Karpas-422 (cell line): ENCODE results near the gene ADORA3. TPM values are rescaled to one million over a fixed set of nuclear protein-coding genes. Genes with fewer than 3 reads are reported as not detected.

Experiments
- DNase-seq: peaks from one replicate; pipeline ENCODE4 v3.0.0-alpha.2; 2015
- H2AFZ ChIP-seq: fragments of 200-600 bp; sonication (generic); 2 replicates; pipeline ENCODE4 v1.6.1; 2014; ENCODE audit warnings: antibody characterized with exemption, low read length, mixed read lengths
- H3K27ac ChIP-seq: fragments of 200-600 bp; sonication (generic); 2 replicates; pipeline ENCODE4 v1.5.1; 2014; ENCODE audit warnings: mild to moderate bottlenecking, low read length, moderate library complexity
- H3K27me3 ChIP-seq: fragments of 200-600 bp; sonication (generic); 2 replicates; pipeline ENCODE4 v1.6.1; 2014; ENCODE audit warnings: low read length, mixed read lengths
- H3K36me3 ChIP-seq: fragments of 200-600 bp; sonication (generic); 2 replicates; pipeline ENCODE4 v1.6.1; 2014; ENCODE audit warnings: low read length, mixed read lengths; ENCODE audit not compliant: insufficient read depth
- H3K4me1 ChIP-seq: fragments of 200-600 bp; sonication (generic); 2 replicates; pipeline ENCODE4 v1.6.1; 2014; ENCODE audit warnings: mild to moderate bottlenecking, low read length, mixed read lengths
- H3K4me2 ChIP-seq: fragments of 200-600 bp; sonication (generic); 2 replicates; pipeline ENCODE4 v1.6.1; 2014; ENCODE audit warnings: low read length, low read depth, mild to moderate bottlenecking; ENCODE audit not compliant: poor library complexity, severe bottlenecking
- H3K4me3 ChIP-seq: fragments of 200-600 bp; sonication (generic); 2 replicates; pipeline ENCODE4 v1.5.1; 2014; ENCODE audit warnings: mild to moderate bottlenecking, antibody characterized with exemption, low read length, mixed read lengths
- H3K79me2 ChIP-seq: fragments of 200-600 bp; sonication (generic); 2 replicates; pipeline ENCODE4 v1.6.1; 2014; ENCODE audit warnings: mild to moderate bottlenecking, low read length, mixed read lengths
- H3K9ac ChIP-seq: fragments of 200-600 bp; sonication (generic); 2 replicates; pipeline ENCODE4 v1.6.0; 2014; ENCODE audit warnings: low read length
- H3K9me2 ChIP-seq: fragments of 200-600 bp; sonication (generic), shearing (Covaris generic); replicated peaks from 2 replicates; pipeline ENCODE4 v1.6.0; 2014; ENCODE audit warnings: mild to moderate bottlenecking, low read length, moderate library complexity; ENCODE audit not compliant: insufficient read depth
- H3K9me3 ChIP-seq: fragments of 300-700, 200-600 bp; sonication (generic); 2 replicates; pipeline ENCODE4 v1.6.1; 2014; ENCODE audit warnings: low read length, mixed read lengths
- H4K20me1 ChIP-seq: fragments of 200-600 bp; sonication (generic); 2 replicates; pipeline ENCODE4 v1.6.1; 2014; ENCODE audit warnings: mild to moderate bottlenecking, antibody characterized with exemption, low read length, low read depth; ENCODE audit not compliant: insufficient read depth
- total RNA-seq: library from RNA; depleted of rRNA; stranded (reverse); fragments of >200 nt; shearing (Covaris generic); gene quantifications from 2 replicates; pipeline ENCODE4 v1.2.3, GENCODE V29; 2014; ENCODE audit warnings: low replicate concordance

ADORA3 gene
- total RNA-seq, 1 experiment from 2014 or later = not detected

- no peaks in the 10 kb centered on the region for H3K36me3 ChIP-seq
- H3K9ac ChIP-seq = no peak overlapping the region
- H2AFZ ChIP-seq = no peak overlapping the region
- no peak for DNase-seq
- H3K4me3 ChIP-seq = no peak overlapping the region
- peaks cover 27% of the 10 kb centered on the region for H3K4me1 ChIP-seq
- H3K9me3 ChIP-seq = no peaks in the 10 kb centered on the region
- no peaks in the 10 kb centered on the region for H4K20me1 ChIP-seq
- no peak overlapping the region for H3K27ac ChIP-seq
- H3K27me3 ChIP-seq = no peaks in the 10 kb centered on the region
- no peak overlapping the region for H3K4me2 ChIP-seq
- no peaks in the 10 kb centered on the region for H3K9me2 ChIP-seq
- H3K79me2 ChIP-seq = no peaks in the 10 kb centered on the region
Measured at GRCh38 chr1:111476214-111476613, 27.2 kb downstream of the ADORA3 start.

- Histone ChIP-seq H3K4me2 (no peak overlapping the region), H3K9me2 (no peaks in the 10 kb centered on the region), H3K4me3 (no peak overlapping the region), H3K27me3 (no peaks in the 10 kb centered on the region), H3K27ac (no peak overlapping the region), H3K9ac (no peak overlapping the region), H4K20me1 (no peaks in the 10 kb centered on the region), H3K36me3 (no peaks in the 10 kb centered on the region), H3K4me1 (peaks cover 29% of the 10 kb centered on the region), H3K9me3 (no peaks in the 10 kb centered on the region), H2AFZ (no peak overlapping the region), H3K79me2 (no peaks in the 10 kb centered on the region)
- DNase-seq = no peak
Measured at GRCh38 chr1:111475701-111476100, 27.7 kb downstream of the ADORA3 start.

- no peak overlapping the region for H3K4me2 ChIP-seq
- peaks cover 26% of the 10 kb centered on the region for H3K4me1 ChIP-seq
- no peaks in the 10 kb centered on the region for H3K9me3 ChIP-seq
- H3K4me3 ChIP-seq = no peak overlapping the region
- no peak for DNase-seq
- no peaks in the 10 kb centered on the region for H3K27me3 ChIP-seq
- H3K27ac ChIP-seq = no peak overlapping the region
- H3K9ac ChIP-seq = no peak overlapping the region
- no peak overlapping the region for H2AFZ ChIP-seq
- no peaks in the 10 kb centered on the region for H4K20me1 ChIP-seq
- no peaks in the 10 kb centered on the region for H3K79me2 ChIP-seq
- H3K36me3 ChIP-seq = peaks cover 3% of the 10 kb centered on the region; the same call in 1 of the 2 replicates
- no peaks in the 10 kb centered on the region for H3K9me2 ChIP-seq
Measured at GRCh38 chr1:111474521-111474920, 28.9 kb downstream of the ADORA3 start.

GRCh38 chr1:111474106-111474505 is 29.3 kb downstream of the ADORA3 start:
- Histone ChIP-seq H3K9ac (no peak overlapping the region), H3K4me3 (no peak overlapping the region), H3K36me3 (peaks cover 5% of the 10 kb centered on the region; the same call in 1 of the 2 replicates), H3K9me2 (no peaks in the 10 kb centered on the region), H3K4me2 (no peak overlapping the region), H3K27ac (no peak overlapping the region), H2AFZ (no peak overlapping the region), H3K9me3 (no peaks in the 10 kb centered on the region), H3K79me2 (no peaks in the 10 kb centered on the region), H3K4me1 (peaks cover 26% of the 10 kb centered on the region), H3K27me3 (no peaks in the 10 kb centered on the region), H4K20me1 (no peaks in the 10 kb centered on the region)
- DNase-seq = no peak

GRCh38 chr1:111471538-111471937 is 31.9 kb downstream of the ADORA3 start:
- H3K27ac ChIP-seq = peak overlapping the region; percentile 60
- H2AFZ ChIP-seq = peak overlapping the region; percentile 66; the same call in 1 of the 2 replicates
- H3K4me1 ChIP-seq = peaks cover 18% of the 10 kb centered on the region

GRCh38 chr1:111471012-111471411 is 32.4 kb downstream of the ADORA3 start:
- Histone ChIP-seq H3K27me3 (no peaks in the 10 kb centered on the region), H3K79me2 (no peaks in the 10 kb centered on the region), H2AFZ (peak overlapping the region; percentile 66), H3K9ac (peak overlapping the region; percentile 38; the same call in 1 of the 2 replicates), H3K9me3 (no peaks in the 10 kb centered on the region), H3K9me2 (no peaks in the 10 kb centered on the region), H3K4me1 (peaks cover 14% of the 10 kb centered on the region), H4K20me1 (no peaks in the 10 kb centered on the region), H3K36me3 (peaks cover 9% of the 10 kb centered on the region; the same call in 1 of the 2 replicates), H3K4me3 (peak overlapping the region; percentile 30; the same call in 1 of the 2 replicates), H3K4me2 (peak overlapping the region; percentile 61), H3K27ac (peak overlapping the region; percentile 60)
- peak; percentile 77 for DNase-seq

More at GRCh38 chr1:111471538-111471937, 31.9 kb downstream of the ADORA3 start:
- DNase-seq = no peak
- Histone ChIP-seq H3K9me2 (no peaks in the 10 kb centered on the region), H3K9me3 (no peaks in the 10 kb centered on the region), H4K20me1 (no peaks in the 10 kb centered on the region), H3K79me2 (no peaks in the 10 kb centered on the region), H3K4me2 (peak overlapping the region; percentile 61), H3K27me3 (no peaks in the 10 kb centered on the region), H3K9ac (peak overlapping the region; percentile 38; the same call in 1 of the 2 replicates), H3K36me3 (peaks cover 5% of the 10 kb centered on the region; the same call in 1 of the 2 replicates), H3K4me3 (no peak overlapping the region)

- peaks cover 14% of the 10 kb centered on the region for H3K4me1 ChIP-seq
- no peaks in the 10 kb centered on the region for H3K79me2 ChIP-seq
- peak overlapping the region; percentile 60 for H3K27ac ChIP-seq
Measured at GRCh38 chr1:111470596-111470995, 32.8 kb downstream of the ADORA3 start.

GRCh38 chr1:111469539-111469938 is 33.9 kb downstream of the ADORA3 start:
- Histone ChIP-seq H3K36me3 (peaks cover 9% of the 10 kb centered on the region; the same call in 1 of the 2 replicates), H3K79me2 (no peaks in the 10 kb centered on the region), H3K4me3 (no peak overlapping the region), H3K4me1 (peaks cover 14% of the 10 kb centered on the region), H2AFZ (no peak overlapping the region), H3K27ac (no peak overlapping the region), H3K4me2 (no peak overlapping the region), H3K9ac (no peak overlapping the region), H3K9me2 (no peaks in the 10 kb centered on the region), H3K27me3 (no peaks in the 10 kb centered on the region), H3K9me3 (no peaks in the 10 kb centered on the region), H4K20me1 (no peaks in the 10 kb centered on the region)
- no peak for DNase-seq

More at GRCh38 chr1:111470596-111470995, 32.8 kb downstream of the ADORA3 start:
- Histone ChIP-seq H3K4me3 (peak overlapping the region; percentile 30; the same call in 1 of the 2 replicates), H3K27me3 (no peaks in the 10 kb centered on the region), H3K9me3 (no peaks in the 10 kb centered on the region), H3K36me3 (peaks cover 9% of the 10 kb centered on the region; the same call in 1 of the 2 replicates), H4K20me1 (no peaks in the 10 kb centered on the region), H3K9ac (peak overlapping the region; percentile 38; the same call in 1 of the 2 replicates), H3K4me2 (peak overlapping the region; percentile 61), H2AFZ (peak overlapping the region; percentile 66), H3K9me2 (no peaks in the 10 kb centered on the region)
- no peak for DNase-seq
